Skeletal muscle satellite cell (primary cell): ENCODE data around the gene SLC38A11.

Experiments
- H3K27me3 ChIP-seq: 2 replicates; pipeline ENCODE4 v1.7.0; 2013; ENCODE audit warnings: low read length; ENCODE audit not compliant: control insufficient read depth, insufficient read depth
- H3K36me3 ChIP-seq: 2 replicates; pipeline ENCODE4 v1.7.0; 2013; ENCODE audit warnings: mild to moderate bottlenecking, control low read depth, low read length; ENCODE audit not compliant: insufficient read depth
- H3K4me1 ChIP-seq: 2 replicates; pipeline ENCODE4 v1.7.0; 2013; ENCODE audit warnings: low read length; ENCODE audit not compliant: control insufficient read depth, insufficient read depth
- H3K4me2 ChIP-seq: 2 replicates; pipeline ENCODE4 v1.7.0; 2013; ENCODE audit warnings: mild to moderate bottlenecking, low read length
- H3K4me3 ChIP-seq: 2 replicates; pipeline ENCODE4 v1.7.0; 2013; ENCODE audit warnings: low read length
- H3K9ac ChIP-seq: 2 replicates; pipeline ENCODE4 v1.7.0; 2013; ENCODE audit warnings: mild to moderate bottlenecking, low read depth, low read length, moderate library complexity
- H3K9me3 ChIP-seq: replicated peaks from 2 replicates; pipeline ENCODE4 v1.7.0; 2013; ENCODE audit warnings: mild to moderate bottlenecking, control low read depth, low read length

The SLC38A11 gene

GRCh38 chr2:164896226-164896625 lies 59.1 kb downstream of the SLC38A11 start:
- Histone ChIP-seq H3K36me3 (no peaks in the 10 kb centered on the region), H3K4me1 (peaks cover 20% of the 10 kb centered on the region), H3K27me3 (no peaks in the 10 kb centered on the region), H3K4me3 (no peak overlapping the region), H3K9ac (no peak overlapping the region), H3K4me2 (no peak overlapping the region), H3K9me3 (no peaks in the 10 kb centered on the region)

GRCh38 chr2:164891460-164891859 lies 63.9 kb downstream of the SLC38A11 start:
- H3K9me3 ChIP-seq: no peaks in the 10 kb centered on the region
- no peaks in the 10 kb centered on the region for H3K4me1 ChIP-seq
- H3K4me2 ChIP-seq: no peak overlapping the region
- no peaks in the 10 kb centered on the region for H3K36me3 ChIP-seq
- H3K4me3 ChIP-seq: no peak overlapping the region
- H3K27me3 ChIP-seq: no peaks in the 10 kb centered on the region
- no peak overlapping the region for H3K9ac ChIP-seq

- Histone ChIP-seq H3K4me1 (no peaks in the 10 kb centered on the region), H3K4me3 (no peak overlapping the region), H3K36me3 (no peaks in the 10 kb centered on the region), H3K9ac (no peak overlapping the region), H3K27me3 (no peaks in the 10 kb centered on the region), H3K9me3 (no peaks in the 10 kb centered on the region), H3K4me2 (no peak overlapping the region)
Measured at GRCh38 chr2:164890544-164890943, 64.8 kb downstream of the SLC38A11 start.

GRCh38 chr2:164888592-164888991 lies 66.7 kb downstream of the SLC38A11 start:
- Histone ChIP-seq H3K36me3 (no peaks in the 10 kb centered on the region), H3K4me1 (no peaks in the 10 kb centered on the region), H3K9me3 (no peaks in the 10 kb centered on the region), H3K9ac (no peak overlapping the region), H3K4me3 (no peak overlapping the region), H3K27me3 (no peaks in the 10 kb centered on the region), H3K4me2 (no peak overlapping the region)

- H3K36me3 ChIP-seq: no peaks in the 10 kb centered on the region
- H3K9me3 ChIP-seq: no peaks in the 10 kb centered on the region
- no peaks in the 10 kb centered on the region for H3K27me3 ChIP-seq
- no peak overlapping the region for H3K4me2 ChIP-seq
- H3K4me1 ChIP-seq: no peaks in the 10 kb centered on the region
- no peak overlapping the region for H3K4me3 ChIP-seq
- H3K9ac ChIP-seq: no peak overlapping the region
Measured at GRCh38 chr2:164887434-164888144, 67.7 kb downstream of the SLC38A11 start.

- Histone ChIP-seq H3K4me2 (no peak overlapping the region), H3K9ac (no peak overlapping the region), H3K4me1 (no peaks in the 10 kb centered on the region), H3K27me3 (no peaks in the 10 kb centered on the region), H3K4me3 (no peak overlapping the region), H3K9me3 (no peaks in the 10 kb centered on the region), H3K36me3 (no peaks in the 10 kb centered on the region)
Measured at GRCh38 chr2:164882276-164882675, 73.0 kb downstream of the SLC38A11 start.

- H3K36me3 ChIP-seq: no peaks in the 10 kb centered on the region
- H3K9ac ChIP-seq: no peak overlapping the region
- H3K27me3 ChIP-seq: no peaks in the 10 kb centered on the region
- H3K4me1 ChIP-seq: no peaks in the 10 kb centered on the region
- no peak overlapping the region for H3K4me3 ChIP-seq
- no peaks in the 10 kb centered on the region for H3K9me3 ChIP-seq
- H3K4me2 ChIP-seq: no peak overlapping the region
Measured at GRCh38 chr2:164881524-164881923, 73.8 kb downstream of the SLC38A11 start.

- no peak overlapping the region for H3K9ac ChIP-seq
- H3K9me3 ChIP-seq: no peaks in the 10 kb centered on the region
- no peak overlapping the region for H3K4me2 ChIP-seq
Measured at GRCh38 chr2:164879901-164880535, 75.3 kb downstream of the SLC38A11 start.

GRCh38 chr2:164877927-164878326 lies 77.4 kb downstream of the SLC38A11 start:
- Histone ChIP-seq H3K27me3 (no peaks in the 10 kb centered on the region), H3K9ac (no peak overlapping the region)

More at GRCh38 chr2:164879901-164880535, 75.3 kb downstream of the SLC38A11 start:
- Histone ChIP-seq H3K36me3 (no peaks in the 10 kb centered on the region), H3K4me3 (no peak overlapping the region), H3K4me1 (no peaks in the 10 kb centered on the region), H3K27me3 (no peaks in the 10 kb centered on the region)

GRCh38 chr2:164877169-164877568 lies 78.2 kb downstream of the SLC38A11 start:
- Histone ChIP-seq H3K9ac (no peak overlapping the region), H3K4me3 (no peak overlapping the region), H3K9me3 (no peaks in the 10 kb centered on the region), H3K36me3 (no peaks in the 10 kb centered on the region), H3K4me2 (no peak overlapping the region), H3K27me3 (no peaks in the 10 kb centered on the region), H3K4me1 (no peaks in the 10 kb centered on the region)

More at GRCh38 chr2:164877927-164878326, 77.4 kb downstream of the SLC38A11 start:
- Histone ChIP-seq H3K4me2 (no peak overlapping the region), H3K4me3 (no peak overlapping the region), H3K9me3 (no peaks in the 10 kb centered on the region), H3K4me1 (no peaks in the 10 kb centered on the region), H3K36me3 (no peaks in the 10 kb centered on the region)

GRCh38 chr2:164875334-164876205 lies 79.8 kb downstream of the SLC38A11 start:
- no peaks in the 10 kb centered on the region for H3K36me3 ChIP-seq
- no peaks in the 10 kb centered on the region for H3K4me1 ChIP-seq
- H3K9me3 ChIP-seq: no peaks in the 10 kb centered on the region
- no peak overlapping the region for H3K4me2 ChIP-seq
- H3K4me3 ChIP-seq: no peak overlapping the region
- H3K27me3 ChIP-seq: no peaks in the 10 kb centered on the region
- no peak overlapping the region for H3K9ac ChIP-seq
